T-helper 2 cell treated with Interferon-gamma antibody and Interleukin-4, amounts not matched to agents 100 ng/mL and 5 ng/mL, for 36 hours (primary cell): Measurements from ENCODE around the gene ARID1B. TPM values are rescaled to one million over a fixed set of nuclear protein-coding genes. Genes with fewer than 3 reads are reported as not detected.
"Not testable (repeated sequence)": the region's sequence is repeated elsewhere in the genome, so short reads cannot be mapped to it uniquely, and the experiment has no call there.

ENCODE experiments used
- intact Hi-C: fragments of 100-400 bp; cut with micrococcal nuclease; formaldehyde crosslinking; loops from one replicate; pipeline ENCODE4 v1.15.1; 2023
- total RNA-seq: library from RNA; stranded (reverse); gene quantifications from 2 replicates; pipeline ENCODE4 v1.2.3, GENCODE V29; 2022

The ARID1B gene
- total RNA-seq, 1 donor from 2014 or later: 82.5 TPM

- intact Hi-C loops: no loop called here
These were observed 362.0 kb downstream of the ARID1B start for GRCh38 chr6:157139054-157139708.

- intact Hi-C loops: no loop called here
These were observed 366.2 kb downstream of the ARID1B start for GRCh38 chr6:157143171-157143889.

GRCh38 chr6:157143890-157144798 is 367.0 kb downstream of the ARID1B start:
- intact Hi-C loops: no loop called here

GRCh38 chr6:157144859-157145568 is 367.8 kb downstream of the ARID1B start:
- intact Hi-C loops: no loop called here

GRCh38 chr6:157145656-157146285 is 368.6 kb downstream of the ARID1B start:
- intact Hi-C loops: no loop called here

GRCh38 chr6:157147054-157148026 is 370.2 kb downstream of the ARID1B start:
- intact Hi-C loops: not testable (repeated sequence)

GRCh38 chr6:157148391-157149323 is 371.5 kb downstream of the ARID1B start:
- intact Hi-C loops: no loop called here

GRCh38 chr6:157150076-157150475 is 372.9 kb downstream of the ARID1B start:
- intact Hi-C loops: no loop called here

- intact Hi-C loops: no loop called here
These were observed 373.9 kb downstream of the ARID1B start for GRCh38 chr6:157151029-157151428.

- intact Hi-C loops: no loop called here
These were observed 374.8 kb downstream of the ARID1B start for GRCh38 chr6:157151989-157152388.

GRCh38 chr6:157152556-157152955 is 375.4 kb downstream of the ARID1B start:
- intact Hi-C loops: no loop called here

- intact Hi-C loops: no loop called here
These were observed 378.6 kb downstream of the ARID1B start for GRCh38 chr6:157155804-157156203.

GRCh38 chr6:157157258-157157657 is 380.1 kb downstream of the ARID1B start:
- intact Hi-C loops: no loop called here

GRCh38 chr6:157158456-157158855 is 381.3 kb downstream of the ARID1B start:
- intact Hi-C loops: no loop called here

GRCh38 chr6:157158897-157159296 is 381.7 kb downstream of the ARID1B start:
- intact Hi-C loops: no loop called here

- intact Hi-C loops: no loop called here
These were observed 382.2 kb downstream of the ARID1B start for GRCh38 chr6:157159348-157159747.

GRCh38 chr6:157161912-157162311 is 384.7 kb downstream of the ARID1B start:
- intact Hi-C loops: no loop called here

- intact Hi-C loops: no loop called here
These were observed 385.7 kb downstream of the ARID1B start for GRCh38 chr6:157162766-157163433.
